NCI-H460 (cell line): ENCODE measurements around the gene CAMTA1. TPM values are rescaled to one million over a fixed set of nuclear protein-coding genes. Genes with fewer than 3 reads are reported as not detected.

Experiments
- DNase-seq: peaks from one replicate; pipeline ENCODE4 v3.0.0-alpha.2; 2016; ENCODE audit warnings: low read depth; ENCODE audit errors: extremely low read depth
- total RNA-seq: library from RNA; depleted of rRNA; stranded (reverse); fragments of >200 nt; shearing (Covaris generic); gene quantifications from 2 replicates; pipeline ENCODE4 v1.2.3, GENCODE V29; 2014

CAMTA1 gene
- total RNA-seq, 1 experiment from 2014 or later, result 39.9 TPM

- DNase-seq, result no peak
Observed at GRCh38 chr1:7473223-7474142, 688.2 kb downstream of the CAMTA1 start.

- no peak for DNase-seq
Observed at GRCh38 chr1:7474143-7474490, 688.9 kb downstream of the CAMTA1 start.

GRCh38 chr1:7474786-7475502, 689.7 kb downstream of the CAMTA1 start:
- no peak for DNase-seq

GRCh38 chr1:7475691-7476090, 690.4 kb downstream of the CAMTA1 start:
- no peak for DNase-seq

GRCh38 chr1:7476402-7476801, 691.1 kb downstream of the CAMTA1 start:
- no peak for DNase-seq

GRCh38 chr1:7476861-7477547, 691.8 kb downstream of the CAMTA1 start:
- no peak for DNase-seq

- no peak for DNase-seq
Observed at GRCh38 chr1:7477593-7477992, 692.3 kb downstream of the CAMTA1 start.

- no peak for DNase-seq
Observed at GRCh38 chr1:7478142-7478790, 693.0 kb downstream of the CAMTA1 start.

- no peak for DNase-seq
Observed at GRCh38 chr1:7478809-7479499, 693.7 kb downstream of the CAMTA1 start.

GRCh38 chr1:7479571-7479970, 694.3 kb downstream of the CAMTA1 start:
- DNase-seq, result no peak

GRCh38 chr1:7481194-7481593, 695.9 kb downstream of the CAMTA1 start:
- no peak for DNase-seq

GRCh38 chr1:7482077-7482476, 696.8 kb downstream of the CAMTA1 start:
- DNase-seq, result no peak

- no peak for DNase-seq
Observed at GRCh38 chr1:7482772-7483495, 697.7 kb downstream of the CAMTA1 start.

- DNase-seq, result no peak
Observed at GRCh38 chr1:7483634-7484383, 698.6 kb downstream of the CAMTA1 start.

- DNase-seq, result no peak
Observed at GRCh38 chr1:7485086-7485780, 700.0 kb downstream of the CAMTA1 start.

- no peak for DNase-seq
Observed at GRCh38 chr1:7485826-7486225, 700.6 kb downstream of the CAMTA1 start.

GRCh38 chr1:7487766-7488474, 702.7 kb downstream of the CAMTA1 start:
- DNase-seq, result no peak

GRCh38 chr1:7488475-7488842, 703.2 kb downstream of the CAMTA1 start:
- no peak for DNase-seq
